AG04449 (cell line): ENCODE data around the gene PAFAH1B2.

Source experiments
- CTCF ChIA-PET: fragments of 350-600 bp; formaldehyde crosslinking; extraction: SDS; loops from one replicate; lab custom pipeline; 2021; ENCODE audit warnings: antibody characterized with exemption; lab: Yijun Ruan, JAX
- POLR2A ChIA-PET: fragments of 400-600, 350-600 bp; formaldehyde crosslinking; extraction: SDS; loops from one replicate; lab custom pipeline; 2020; ENCODE audit warnings: antibody characterized with exemption, inconsistent platforms; lab: Yijun Ruan, JAX
- DNase-seq: peaks from one replicate; pipeline ENCODE4 v3.0.0-alpha.2; 2010; ENCODE audit warnings: low read depth, low spot score
- H3K4me3 ChIP-seq: 2 replicates; pipeline ENCODE4 v1.5.1; 2011; ENCODE audit warnings: low read depth, mild to moderate bottlenecking, control low read depth, low read length
- TF ChIP-seq, protein P1 (sequence below): IDR thresholded peaks from one replicate; pipeline ENCODE4 v1.5.1; 2011; ENCODE audit warnings: mild to moderate bottlenecking, moderate library complexity, low read length, control low read depth, inconsistent platforms; ENCODE audit not compliant: insufficient read depth; ENCODE audit errors: missing control alignments

The PAFAH1B2 gene

DNA sequence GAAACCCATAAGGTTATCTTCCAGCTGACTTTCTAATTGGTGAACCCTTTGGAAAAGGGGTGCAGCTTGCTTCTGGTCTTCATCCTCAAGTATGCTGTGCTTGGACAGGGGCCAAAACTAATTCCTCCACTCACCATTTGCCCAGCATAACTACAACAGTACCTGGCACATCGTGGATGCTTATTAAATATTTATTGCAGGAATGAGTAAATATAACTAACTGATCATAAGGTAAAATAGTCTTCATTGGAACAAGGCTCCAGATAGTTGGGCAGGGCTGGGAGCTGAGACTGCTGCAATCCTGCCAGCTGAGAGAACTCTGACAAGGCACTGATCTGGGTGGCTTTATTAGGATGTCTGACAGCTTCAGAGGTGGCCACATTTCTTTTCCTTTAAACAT lies 32.1 kb downstream of the PAFAH1B2 start:
- CTCF ChIA-PET, result interaction anchor here (1.8 kb wide), 1 partner anchor 50 kb away, joined by 5 read pairs; no protein-coding TSS in a partner anchor

DNA sequence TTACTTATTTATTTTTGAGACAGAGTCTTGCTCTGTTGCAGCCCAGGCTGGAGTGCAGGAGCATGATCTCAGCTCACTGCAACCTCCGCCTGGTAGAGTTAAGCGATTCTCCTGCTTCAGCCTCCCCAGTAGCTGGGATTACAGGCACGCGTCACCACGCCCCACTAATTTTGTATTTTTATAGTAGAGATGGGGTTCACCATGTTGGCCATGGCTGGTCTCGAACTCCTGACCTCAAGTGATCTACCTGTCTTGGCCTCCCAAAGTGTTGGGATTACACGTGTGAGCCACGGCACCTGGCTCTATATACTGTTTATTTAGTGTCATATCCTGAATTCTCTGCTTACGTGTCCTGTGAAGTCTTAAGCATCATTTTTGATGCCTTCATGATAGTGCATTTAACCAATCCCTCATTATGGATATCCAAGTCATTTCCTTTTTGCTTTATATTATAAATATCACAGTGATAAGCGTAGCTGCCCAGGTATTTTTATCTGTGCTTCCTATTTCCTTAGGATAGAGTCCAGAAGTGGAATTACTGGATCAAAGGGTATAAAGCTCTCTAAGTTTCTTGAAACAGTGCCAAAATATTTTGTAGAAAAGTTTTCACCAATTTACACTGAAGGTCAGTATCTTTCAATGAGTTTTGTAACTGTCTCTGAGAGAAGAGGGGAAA lies 33.6 kb downstream of the PAFAH1B2 start:
- H3K4me3 ChIP-seq, result peak overlapping the region; percentile 85
- POLR2A ChIA-PET, result interaction anchor here (1.0 to 6.0 kb wide), 3 partner anchors 21 to 44 kb away, joined by 3 to 76 read pairs (median 19); partner anchors contain the start of genes PAFAH1B2 and TAGLN
- CTCF ChIA-PET, result interaction anchor here (1.0 to 7.9 kb wide), 4 partner anchors 8 to 49 kb away, joined by 3 to 133 read pairs (median 6); partner anchors contain the start of genes PAFAH1B2 and TAGLN
- TF ChIP-seq, protein P1, sequence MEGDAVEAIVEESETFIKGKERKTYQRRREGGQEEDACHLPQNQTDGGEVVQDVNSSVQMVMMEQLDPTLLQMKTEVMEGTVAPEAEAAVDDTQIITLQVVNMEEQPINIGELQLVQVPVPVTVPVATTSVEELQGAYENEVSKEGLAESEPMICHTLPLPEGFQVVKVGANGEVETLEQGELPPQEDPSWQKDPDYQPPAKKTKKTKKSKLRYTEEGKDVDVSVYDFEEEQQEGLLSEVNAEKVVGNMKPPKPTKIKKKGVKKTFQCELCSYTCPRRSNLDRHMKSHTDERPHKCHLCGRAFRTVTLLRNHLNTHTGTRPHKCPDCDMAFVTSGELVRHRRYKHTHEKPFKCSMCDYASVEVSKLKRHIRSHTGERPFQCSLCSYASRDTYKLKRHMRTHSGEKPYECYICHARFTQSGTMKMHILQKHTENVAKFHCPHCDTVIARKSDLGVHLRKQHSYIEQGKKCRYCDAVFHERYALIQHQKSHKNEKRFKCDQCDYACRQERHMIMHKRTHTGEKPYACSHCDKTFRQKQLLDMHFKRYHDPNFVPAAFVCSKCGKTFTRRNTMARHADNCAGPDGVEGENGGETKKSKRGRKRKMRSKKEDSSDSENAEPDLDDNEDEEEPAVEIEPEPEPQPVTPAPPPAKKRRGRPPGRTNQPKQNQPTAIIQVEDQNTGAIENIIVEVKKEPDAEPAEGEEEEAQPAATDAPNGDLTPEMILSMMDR, result no peak
- no peak for DNase-seq

More for the DNA sequence above, 32.1 kb downstream of the PAFAH1B2 start:
- no peak for DNase-seq
- POLR2A ChIA-PET, result interaction anchor here (6.0 kb wide), 1 partner anchor 22 kb away, joined by 76 read pairs; the partner anchor contains the start of gene TAGLN
- TF ChIP-seq, protein P1, result no peak
- H3K4me3 ChIP-seq, result no peak overlapping the region

DNA sequence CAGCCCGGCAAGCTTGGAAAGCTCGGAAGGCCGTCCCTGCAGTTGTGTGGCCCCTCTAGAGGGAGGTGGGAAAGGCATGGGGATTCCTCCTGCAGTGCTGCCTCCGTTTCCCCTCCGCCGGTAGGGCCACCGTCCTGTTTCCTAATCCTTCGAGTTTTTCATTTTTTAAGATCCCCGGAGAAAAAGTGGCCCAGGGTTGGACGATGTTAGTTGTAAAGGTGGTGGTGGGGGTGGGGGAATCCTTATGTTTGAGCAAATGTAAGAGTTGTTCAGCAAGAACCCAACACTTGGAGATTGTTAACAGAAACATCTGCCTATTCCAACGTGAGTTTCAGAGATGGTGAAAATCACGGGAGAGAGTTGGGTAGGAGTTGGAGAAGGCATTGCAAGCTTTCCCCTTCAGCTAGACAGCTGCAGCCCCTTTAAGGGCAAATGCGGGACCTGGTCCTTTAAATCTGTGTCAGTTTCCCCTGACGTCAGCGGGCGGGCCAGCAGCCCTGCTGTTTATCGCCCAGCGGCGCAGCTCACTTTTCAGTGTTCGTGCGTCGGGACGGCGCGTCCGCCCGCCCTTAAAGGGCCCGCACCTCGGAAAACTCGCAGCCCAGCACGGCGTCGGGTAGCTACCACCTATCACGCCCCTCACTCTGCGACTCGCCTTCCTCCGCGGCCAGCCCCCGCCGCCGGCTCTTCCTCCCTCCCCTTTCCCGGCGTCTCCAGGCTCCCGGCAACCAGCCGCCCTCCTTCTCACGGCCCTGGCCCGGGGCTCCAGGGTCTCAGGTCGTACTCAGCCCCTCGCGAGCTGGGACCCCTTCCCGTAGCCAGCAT lies 34.3 kb downstream of the PAFAH1B2 start, which contains the start of gene SIDT2:
TSS of gene SIDT2 (plus strand) at position 534 of the 825 bp plus-strand sequence. CDS start 521 bp downstream, outside the sequence.
- no peak for DNase-seq
- peak within 1 kb of the TSS; percentile 85 for H3K4me3 ChIP-seq
- ChIA-PET POLR2A (interaction anchor here (0.7 to 6.0 kb wide), 7 partner anchors 8 to 44 kb away, joined by 3 to 76 read pairs (median 4); partner anchors contain the start of genes PAFAH1B2 and TAGLN), CTCF (interaction anchor here (1.0 to 7.9 kb wide), 5 partner anchors 9 to 446 kb away, joined by 3 to 133 read pairs (median 4); partner anchors contain the start of genes PAFAH1B2 and TAGLN)
- TF ChIP-seq, protein P1, result no peak

DNA sequence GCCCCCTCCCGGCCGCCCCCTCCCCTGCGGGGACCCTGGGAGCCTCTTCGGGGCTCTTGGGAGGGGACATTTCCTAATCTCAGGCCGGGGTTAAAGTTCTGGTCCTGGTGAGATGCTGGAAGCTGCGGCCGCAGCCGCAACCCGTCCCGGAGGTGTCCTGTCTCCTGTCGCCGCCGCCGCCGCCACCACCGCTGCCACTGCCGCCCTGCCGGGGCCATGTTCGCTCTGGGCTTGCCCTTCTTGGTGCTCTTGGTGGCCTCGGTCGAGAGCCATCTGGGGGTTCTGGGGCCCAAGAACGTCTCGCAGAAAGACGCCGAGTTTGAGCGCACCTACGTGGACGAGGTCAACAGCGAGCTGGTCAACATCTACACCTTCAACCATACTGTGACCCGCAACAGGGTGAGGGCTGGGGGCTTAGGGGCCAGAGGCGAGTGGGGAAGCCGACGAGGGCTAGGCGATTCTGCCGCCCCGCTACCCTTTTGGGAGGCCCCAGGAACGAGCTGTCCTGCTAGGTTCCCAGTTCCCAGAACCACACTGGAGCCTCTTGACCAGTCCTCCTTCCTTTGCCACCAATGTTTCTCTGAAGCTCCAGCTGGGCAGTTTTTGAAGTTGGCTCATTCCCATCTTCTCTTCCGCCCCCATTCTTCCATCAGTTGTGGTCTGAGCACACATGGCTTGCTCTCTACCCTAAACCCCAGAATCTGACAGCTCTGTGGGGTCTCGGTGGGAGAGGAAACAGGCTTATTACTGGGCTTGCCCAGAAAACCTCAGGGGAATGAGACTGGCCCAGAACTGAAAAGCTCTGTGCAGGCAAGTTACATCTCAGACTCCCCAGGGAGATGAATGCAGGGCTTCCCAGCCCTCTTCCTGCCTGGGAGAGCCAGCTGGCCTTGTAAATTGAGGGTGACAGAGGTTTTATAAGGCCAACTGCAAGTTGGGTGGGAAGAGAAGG lies 35.2 kb downstream of the PAFAH1B2 start:
- TF ChIP-seq, protein P1, result no peak
- CTCF ChIA-PET, result interaction anchor here (0.6 to 7.9 kb wide), 13 partner anchors 8 to 447 kb away, joined by 3 to 133 read pairs (median 6); partner anchors contain the start of genes PAFAH1B2, PCSK7, RNF214 and TAGLN

DNA sequence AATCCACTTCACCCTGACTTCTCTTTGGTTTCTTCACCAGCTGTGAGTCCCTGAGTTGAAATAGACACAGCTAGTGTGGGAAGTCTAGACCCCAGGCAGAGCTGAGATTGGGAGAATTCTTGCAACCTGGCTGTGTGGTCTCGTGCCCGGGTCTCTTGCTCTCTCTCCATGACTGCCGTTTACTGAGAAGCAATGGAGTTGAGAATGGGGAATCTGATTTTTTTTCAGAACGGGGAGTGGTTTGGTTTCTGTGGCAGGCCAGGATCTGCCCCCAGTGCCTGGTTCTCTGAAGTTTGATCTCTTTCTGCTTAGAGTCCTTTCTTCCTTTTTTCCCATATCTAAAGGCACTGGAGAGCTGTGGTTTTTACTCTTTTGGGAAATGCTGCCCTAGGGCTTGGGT lies 35.9 kb downstream of the PAFAH1B2 start:
- DNase-seq, result no peak
- CTCF ChIA-PET, result interaction anchor here (0.6 to 7.9 kb wide), 19 partner anchors 9 to 448 kb away, joined by 3 to 133 read pairs (median 5); partner anchors contain the start of genes PCSK7, RNF214 and TAGLN
- TF ChIP-seq, protein P1, result no peak
- peak overlapping the region; percentile 85 for H3K4me3 ChIP-seq
- POLR2A ChIA-PET, result interaction anchor here (0.6 to 6.0 kb wide), 8 partner anchors 10 to 437 kb away, joined by 3 to 76 read pairs (median 4); partner anchors contain the start of genes PAFAH1B2 and TAGLN

More for the DNA sequence above, 35.2 kb downstream of the PAFAH1B2 start:
- H3K4me3 ChIP-seq, result peak overlapping the region; percentile 85
- POLR2A ChIA-PET, result interaction anchor here (0.6 to 6.0 kb wide), 8 partner anchors 9 to 437 kb away, joined by 3 to 76 read pairs (median 4); partner anchors contain the start of genes PAFAH1B2 and TAGLN
- no peak for DNase-seq
